GM18858 (cell line): Measurements from ENCODE around the gene ENTPD6.
"Not testable (repeated sequence)": the region's sequence is repeated elsewhere in the genome, so short reads cannot be mapped to it uniquely, and the experiment has no call there.

ENCODE experiments used
- ATAC-seq: cut with Tn5 transposase; IDR thresholded peaks from one replicate; pipeline ENCODE4 v1.9.1; 2021; ENCODE audit not compliant: unreplicated experiment

The ENTPD6 gene

GRCh38 chr20:25253606-25254275 is 58.2 kb downstream of the ENTPD6 start:
- ATAC-seq = no peak

GRCh38 chr20:25254571-25254970 is 59.1 kb downstream of the ENTPD6 start:
- no peak for ATAC-seq

- no peak for ATAC-seq
Measured at GRCh38 chr20:25254986-25255680, 59.6 kb downstream of the ENTPD6 start.

GRCh38 chr20:25256226-25256859 is 60.8 kb downstream of the ENTPD6 start:
- ATAC-seq = no peak

GRCh38 chr20:25257130-25257529 is 61.6 kb downstream of the ENTPD6 start:
- no peak for ATAC-seq

GRCh38 chr20:25257756-25258475 is 62.4 kb downstream of the ENTPD6 start:
- ATAC-seq = no peak

GRCh38 chr20:25258476-25258805 is 62.9 kb downstream of the ENTPD6 start:
- ATAC-seq = no peak

- no peak for ATAC-seq
Measured at GRCh38 chr20:25258828-25259227, 63.3 kb downstream of the ENTPD6 start.

- no peak for ATAC-seq
Measured at GRCh38 chr20:25259358-25259757, 63.8 kb downstream of the ENTPD6 start.

- ATAC-seq = no peak
Measured at GRCh38 chr20:25259788-25260254, 64.3 kb downstream of the ENTPD6 start.

GRCh38 chr20:25260770-25261437 is 65.4 kb downstream of the ENTPD6 start:
- not testable (repeated sequence) for ATAC-seq

GRCh38 chr20:25269057-25269832 is 73.7 kb downstream of the ENTPD6 start:
- ATAC-seq = no peak

GRCh38 chr20:25269833-25270170 is 74.3 kb downstream of the ENTPD6 start:
- ATAC-seq = no peak

- no peak for ATAC-seq
Measured at GRCh38 chr20:25270829-25271251, 75.3 kb downstream of the ENTPD6 start.

GRCh38 chr20:25271486-25272222 is 76.1 kb downstream of the ENTPD6 start:
- ATAC-seq = no peak

GRCh38 chr20:25272223-25273000 is 76.9 kb downstream of the ENTPD6 start:
- ATAC-seq = no peak

- no peak for ATAC-seq
Measured at GRCh38 chr20:25273046-25273445, 77.5 kb downstream of the ENTPD6 start.

- no peak for ATAC-seq
Measured at GRCh38 chr20:25273541-25274358, 78.2 kb downstream of the ENTPD6 start.
